DOHH2 (cell line): ENCODE data around the gene TAF4B.

Source experiments
- H3F3A ChIP-seq: fragments of 200-600 bp; sonication (generic), shearing (Covaris generic); 2 replicates; pipeline ENCODE4 v1.6.0; 2016; ENCODE audit warnings: antibody characterized with exemption, mild to moderate bottlenecking; ENCODE audit not compliant: control insufficient read depth, insufficient read depth
- H3K27ac ChIP-seq: fragments of 200-600 bp; sonication (generic); 2 replicates; pipeline ENCODE4 v1.5.1; 2014; ENCODE audit warnings: low read depth, mild to moderate bottlenecking, low read length, moderate library complexity
- H3K27me3 ChIP-seq: fragments of 200-600 bp; sonication (generic); 2 replicates; pipeline ENCODE4 v1.6.1; 2014; ENCODE audit warnings: mild to moderate bottlenecking, low read length, mixed read lengths; ENCODE audit not compliant: control insufficient read depth
- H3K36me3 ChIP-seq: fragments of 200-600 bp; sonication (generic); 2 replicates; pipeline ENCODE4 v1.6.1; 2014; ENCODE audit warnings: mild to moderate bottlenecking, low read length, moderate library complexity, mixed read lengths; ENCODE audit not compliant: control insufficient read depth
- H3K4me1 ChIP-seq: fragments of 200-600 bp; sonication (generic); 2 replicates; pipeline ENCODE4 v1.6.1; 2014; ENCODE audit warnings: mild to moderate bottlenecking, low read length, mixed read lengths; ENCODE audit not compliant: control insufficient read depth
- H3K4me2 ChIP-seq: fragments of 200-600 bp; sonication (generic); 2 replicates; pipeline ENCODE4 v1.6.0; 2014; ENCODE audit warnings: mild to moderate bottlenecking, low read length, moderate library complexity
- H3K4me3 ChIP-seq: fragments of 200-600 bp; sonication (generic); 2 replicates; pipeline ENCODE4 v1.5.1; 2014; ENCODE audit warnings: mild to moderate bottlenecking, low read length, mixed read lengths
- H3K79me2 ChIP-seq: fragments of 200-600 bp; sonication (generic); 2 replicates; pipeline ENCODE4 v1.6.1; 2014; ENCODE audit warnings: mild to moderate bottlenecking, low read length, mixed read lengths; ENCODE audit not compliant: control insufficient read depth
- H3K9me2 ChIP-seq: fragments of 200-600 bp; sonication (generic); replicated peaks from 2 replicates; pipeline ENCODE4 v1.6.1; 2014; ENCODE audit warnings: mild to moderate bottlenecking, low read length, mixed read lengths; ENCODE audit not compliant: control insufficient read depth
- H3K9me3 ChIP-seq: fragments of 200-600 bp; sonication (generic); 2 replicates; pipeline ENCODE4 v1.6.1; 2014; ENCODE audit warnings: antibody characterized with exemption, low read length, mixed read lengths; ENCODE audit not compliant: control insufficient read depth, insufficient read depth
- H4K20me1 ChIP-seq: fragments of 200-600 bp; sonication (generic); 2 replicates; pipeline ENCODE4 v1.6.0; 2014; ENCODE audit warnings: low read depth, mild to moderate bottlenecking, antibody characterized with exemption, low read length, moderate library complexity; ENCODE audit not compliant: control insufficient read depth, insufficient read depth
- CTCF ChIP-seq: fragments of 200-600 bp; sonication (generic); IDR thresholded peaks from one replicate; pipeline ENCODE4 v1.5.1; 2014; ENCODE audit warnings: antibody characterized with exemption, mild to moderate bottlenecking, low read depth, low read length; ENCODE audit not compliant: poor library complexity, severe bottlenecking
- EZH2phosphoT487 ChIP-seq: fragments of 200-600 bp; sonication (generic); IDR thresholded peaks from 2 replicates; pipeline ENCODE4 v1.6.1; 2017; ENCODE audit warnings: borderline replicate concordance, mild to moderate bottlenecking, antibody characterized with exemption, low read length, moderate library complexity, mixed read lengths

TAF4B gene

GRCh38 chr18:26439537-26439936 is 213.3 kb downstream of the TAF4B start:
- no peaks in the 10 kb centered on the region for H3K27me3 ChIP-seq
- H4K20me1 ChIP-seq, result no peaks in the 10 kb centered on the region
- no peak overlapping the region for H3K4me2 ChIP-seq
- TF ChIP-seq CTCF (no peak), EZH2phosphoT487 (no peak)
- H3K9me3 ChIP-seq, result no peaks in the 10 kb centered on the region
- H3K4me3 ChIP-seq, result no peak overlapping the region
- H3K4me1 ChIP-seq, result peaks cover 11% of the 10 kb centered on the region
- no peaks in the 10 kb centered on the region for H3K36me3 ChIP-seq
- no peaks in the 10 kb centered on the region for H3K79me2 ChIP-seq
- H3K27ac ChIP-seq, result no peak overlapping the region
- no peaks in the 10 kb centered on the region for H3F3A ChIP-seq
- H3K9me2 ChIP-seq, result no peaks in the 10 kb centered on the region

- Histone ChIP-seq H3K36me3 (no peaks in the 10 kb centered on the region), H3K4me3 (no peak overlapping the region), H3F3A (no peaks in the 10 kb centered on the region), H3K9me2 (no peaks in the 10 kb centered on the region), H3K9me3 (no peaks in the 10 kb centered on the region), H3K27ac (no peak overlapping the region), H3K79me2 (no peaks in the 10 kb centered on the region), H3K4me2 (no peak overlapping the region), H4K20me1 (no peaks in the 10 kb centered on the region), H3K27me3 (no peaks in the 10 kb centered on the region), H3K4me1 (peaks cover 11% of the 10 kb centered on the region)
- no peak for TF ChIP-seq CTCF
- no peak for TF ChIP-seq EZH2phosphoT487
Observed at GRCh38 chr18:26440644-26441043, 214.4 kb downstream of the TAF4B start.
